Measurements from ENCODE around the gene SMARCC1.
"Not testable (repeated sequence)": the region's sequence is repeated elsewhere in the genome, so short reads cannot be mapped to it uniquely, and the experiment has no call there.

DNA sequence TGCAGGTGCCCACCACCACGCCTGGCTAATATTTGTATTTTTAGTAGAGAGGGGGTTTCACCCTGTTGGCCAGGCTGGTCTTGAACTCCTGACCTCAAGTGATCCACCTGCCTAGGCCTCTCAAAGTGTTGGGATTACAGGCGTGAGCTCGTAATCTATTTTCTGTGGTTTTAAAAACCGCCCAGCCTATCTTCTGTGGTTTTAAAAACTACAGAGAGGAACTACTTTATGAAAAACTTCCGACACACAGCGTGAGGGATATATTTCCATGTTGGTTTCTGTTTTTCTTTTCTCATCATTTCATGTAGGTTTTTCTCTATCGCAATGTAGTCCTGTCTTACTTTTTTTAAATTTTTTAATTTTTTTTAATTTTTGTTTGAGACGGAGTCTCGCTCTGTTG, 47.8 kb upstream of the SMARCC1 start:
- TF ChIP-seq, protein P1, sequence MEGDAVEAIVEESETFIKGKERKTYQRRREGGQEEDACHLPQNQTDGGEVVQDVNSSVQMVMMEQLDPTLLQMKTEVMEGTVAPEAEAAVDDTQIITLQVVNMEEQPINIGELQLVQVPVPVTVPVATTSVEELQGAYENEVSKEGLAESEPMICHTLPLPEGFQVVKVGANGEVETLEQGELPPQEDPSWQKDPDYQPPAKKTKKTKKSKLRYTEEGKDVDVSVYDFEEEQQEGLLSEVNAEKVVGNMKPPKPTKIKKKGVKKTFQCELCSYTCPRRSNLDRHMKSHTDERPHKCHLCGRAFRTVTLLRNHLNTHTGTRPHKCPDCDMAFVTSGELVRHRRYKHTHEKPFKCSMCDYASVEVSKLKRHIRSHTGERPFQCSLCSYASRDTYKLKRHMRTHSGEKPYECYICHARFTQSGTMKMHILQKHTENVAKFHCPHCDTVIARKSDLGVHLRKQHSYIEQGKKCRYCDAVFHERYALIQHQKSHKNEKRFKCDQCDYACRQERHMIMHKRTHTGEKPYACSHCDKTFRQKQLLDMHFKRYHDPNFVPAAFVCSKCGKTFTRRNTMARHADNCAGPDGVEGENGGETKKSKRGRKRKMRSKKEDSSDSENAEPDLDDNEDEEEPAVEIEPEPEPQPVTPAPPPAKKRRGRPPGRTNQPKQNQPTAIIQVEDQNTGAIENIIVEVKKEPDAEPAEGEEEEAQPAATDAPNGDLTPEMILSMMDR (IDR thresholded peaks at IDR 0.05; ENCODE audit: poor library complexity) = not testable (repeated sequence)
- TF ChIP-seq EZH2phosphoT487 (IDR thresholded peaks at IDR 0.05; ENCODE audit: low read depth, severe bottlenecking, unreplicated experiment); EZH2 (IDR thresholded peaks at IDR 0.05; ENCODE audit: borderline replicate concordance): not testable (repeated sequence)
